ENCODE results near the gene OAS2.
A peak's percentile ranks its signal among the peaks of the same experiment; 100 is the strongest.

OAS2 gene

DNA sequence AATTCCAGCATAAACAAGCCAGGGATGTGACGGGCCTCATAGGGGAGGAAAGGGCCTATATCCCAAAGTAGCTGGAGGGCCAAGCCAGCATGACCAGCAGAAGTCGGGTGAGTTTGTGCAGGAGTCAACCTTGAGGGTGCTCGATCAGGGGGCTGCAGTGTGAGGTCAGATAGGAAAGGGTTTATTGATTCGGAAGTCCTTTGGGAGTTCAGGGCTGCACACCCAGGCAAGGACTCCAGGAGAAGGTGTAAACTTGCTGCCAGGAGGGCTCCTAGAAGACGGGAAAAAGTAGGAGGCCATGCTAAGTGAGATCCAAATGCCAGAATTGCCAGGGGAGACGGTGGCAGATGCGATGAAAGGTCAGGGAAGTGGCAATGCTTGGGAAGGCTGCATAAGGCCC, 3.4 kb upstream of the OAS2 start:
- no peaks in the 10 kb centered on the region for H3K36me3 ChIP-seq (ENCODE audit: low read length)
- no peaks in the 10 kb centered on the region for H3K79me2 ChIP-seq (ENCODE audit: insufficient read depth, low read length)
- no peaks in the 10 kb centered on the region for H3F3A ChIP-seq (ENCODE audit: insufficient read depth)
- no peaks in the 10 kb centered on the region for H3K9me2 ChIP-seq (replicated peaks; ENCODE audit: insufficient read depth, low read length)
- no peaks in the 10 kb centered on the region for H3K27me3 ChIP-seq (ENCODE audit: low read length)
- H2AFZ ChIP-seq (ENCODE audit: low read depth, low read length, severe bottlenecking), result no peak overlapping the region
- no peak overlapping the region for H3K4me3 ChIP-seq (ENCODE audit: insufficient read depth, low read length, poor library complexity, severe bottlenecking)
- no peaks in the 10 kb centered on the region for H3K9me3 ChIP-seq (ENCODE audit: insufficient read depth, low read length)
- no peaks in the 10 kb centered on the region for H4K20me1 ChIP-seq (ENCODE audit: low read depth, low read length)
- no peak overlapping the region for H3K9ac ChIP-seq (ENCODE audit: low read length)
- TF ChIP-seq, protein P1, sequence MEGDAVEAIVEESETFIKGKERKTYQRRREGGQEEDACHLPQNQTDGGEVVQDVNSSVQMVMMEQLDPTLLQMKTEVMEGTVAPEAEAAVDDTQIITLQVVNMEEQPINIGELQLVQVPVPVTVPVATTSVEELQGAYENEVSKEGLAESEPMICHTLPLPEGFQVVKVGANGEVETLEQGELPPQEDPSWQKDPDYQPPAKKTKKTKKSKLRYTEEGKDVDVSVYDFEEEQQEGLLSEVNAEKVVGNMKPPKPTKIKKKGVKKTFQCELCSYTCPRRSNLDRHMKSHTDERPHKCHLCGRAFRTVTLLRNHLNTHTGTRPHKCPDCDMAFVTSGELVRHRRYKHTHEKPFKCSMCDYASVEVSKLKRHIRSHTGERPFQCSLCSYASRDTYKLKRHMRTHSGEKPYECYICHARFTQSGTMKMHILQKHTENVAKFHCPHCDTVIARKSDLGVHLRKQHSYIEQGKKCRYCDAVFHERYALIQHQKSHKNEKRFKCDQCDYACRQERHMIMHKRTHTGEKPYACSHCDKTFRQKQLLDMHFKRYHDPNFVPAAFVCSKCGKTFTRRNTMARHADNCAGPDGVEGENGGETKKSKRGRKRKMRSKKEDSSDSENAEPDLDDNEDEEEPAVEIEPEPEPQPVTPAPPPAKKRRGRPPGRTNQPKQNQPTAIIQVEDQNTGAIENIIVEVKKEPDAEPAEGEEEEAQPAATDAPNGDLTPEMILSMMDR (IDR thresholded peaks at IDR 0.05; ENCODE audit: insufficient read depth, low read length, poor library complexity, severe bottlenecking), result no peak
- TF ChIP-seq EZH2phosphoT487 (conservative IDR thresholded peaks at IDR 0.05; ENCODE audit: low read length), result no peak
- no peak overlapping the region for H3K27ac ChIP-seq (ENCODE audit: low read depth, low read length)
- no peak overlapping the region for H3K4me2 ChIP-seq (ENCODE audit: low read depth, low read length, poor library complexity, severe bottlenecking)

DNA sequence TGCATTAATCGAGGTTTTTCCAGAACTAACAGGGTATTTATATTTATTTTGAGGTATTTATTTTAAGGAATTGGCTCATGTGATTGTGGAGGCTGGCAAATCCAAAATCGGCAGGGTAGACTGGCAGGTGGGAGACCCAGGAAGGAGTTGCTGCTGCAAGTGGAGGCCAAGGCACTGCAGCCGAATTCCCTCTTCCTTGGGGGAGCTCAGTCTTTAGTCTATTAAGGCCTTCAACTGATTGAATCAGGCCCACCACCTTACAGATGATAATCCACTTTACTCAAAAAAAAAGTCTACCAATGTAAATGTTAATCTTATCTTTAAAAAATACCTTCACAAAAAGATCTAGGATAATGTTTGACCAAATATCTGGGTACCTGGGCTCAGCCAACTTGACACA, 1.2 kb upstream of the OAS2 start:
- Histone ChIP-seq H4K20me1 (ENCODE audit: low read depth, low read length) (no peaks in the 10 kb centered on the region), H3K27me3 (ENCODE audit: low read length) (no peaks in the 10 kb centered on the region), H3F3A (ENCODE audit: insufficient read depth) (no peaks in the 10 kb centered on the region), H3K27ac (ENCODE audit: low read depth, low read length) (no peak overlapping the region), H3K9me3 (ENCODE audit: insufficient read depth, low read length) (no peaks in the 10 kb centered on the region), H3K9ac (ENCODE audit: low read length) (no peak overlapping the region), H3K79me2 (ENCODE audit: insufficient read depth, low read length) (no peaks in the 10 kb centered on the region), H3K36me3 (ENCODE audit: low read length) (no peaks in the 10 kb centered on the region), H3K9me2 (replicated peaks; ENCODE audit: insufficient read depth, low read length) (no peaks in the 10 kb centered on the region), H3K4me3 (ENCODE audit: insufficient read depth, low read length, poor library complexity, severe bottlenecking) (no peak overlapping the region), H2AFZ (ENCODE audit: low read depth, low read length, severe bottlenecking) (no peak overlapping the region), H3K4me2 (ENCODE audit: low read depth, low read length, poor library complexity, severe bottlenecking) (no peak overlapping the region)
- no peak for TF ChIP-seq EZH2phosphoT487 (conservative IDR thresholded peaks at IDR 0.05; ENCODE audit: low read length)
- TF ChIP-seq, protein P1 (IDR thresholded peaks at IDR 0.05; ENCODE audit: insufficient read depth, low read length, poor library complexity, severe bottlenecking), result no peak

DNA sequence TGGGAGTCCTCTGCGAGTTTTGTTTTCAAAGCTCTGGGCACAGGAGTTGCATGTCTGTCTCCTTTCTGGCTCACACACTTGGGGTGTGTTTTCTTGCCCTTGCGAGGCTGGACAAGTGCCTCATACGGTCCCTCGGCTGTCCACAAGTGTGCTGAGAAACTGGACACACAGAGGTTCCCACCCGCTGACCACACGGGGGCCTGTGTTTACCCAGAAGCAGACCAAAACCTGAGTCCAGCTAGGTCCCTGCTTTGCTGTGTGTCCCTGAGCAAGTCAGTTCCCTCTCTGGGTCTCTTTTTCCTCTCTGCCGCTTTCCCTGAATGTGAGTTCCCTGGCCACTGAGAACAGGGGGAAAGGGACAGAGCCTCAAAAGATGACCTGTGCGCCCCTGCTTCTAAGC, 678 bp upstream of the OAS2 start:
- Histone ChIP-seq H3K27ac (ENCODE audit: low read depth, low read length) (peak overlapping the region; percentile 65), H3K9me3 (ENCODE audit: insufficient read depth, low read length) (no peaks in the 10 kb centered on the region), H3K36me3 (ENCODE audit: low read length) (no peaks in the 10 kb centered on the region), H3F3A (ENCODE audit: insufficient read depth) (no peaks in the 10 kb centered on the region), H2AFZ (ENCODE audit: low read depth, low read length, severe bottlenecking) (peak overlapping the region; percentile 1), H4K20me1 (ENCODE audit: low read depth, low read length) (no peaks in the 10 kb centered on the region), H3K4me2 (ENCODE audit: low read depth, low read length, poor library complexity, severe bottlenecking) (peak overlapping the region; percentile 59), H3K9me2 (replicated peaks; ENCODE audit: insufficient read depth, low read length) (no peaks in the 10 kb centered on the region), H3K27me3 (ENCODE audit: low read length) (no peaks in the 10 kb centered on the region), H3K9ac (ENCODE audit: low read length) (peak overlapping the region; percentile 50), H3K79me2 (ENCODE audit: insufficient read depth, low read length) (no peaks in the 10 kb centered on the region), H3K4me3 (ENCODE audit: insufficient read depth, low read length, poor library complexity, severe bottlenecking) (no peak overlapping the region)
- TF ChIP-seq, protein P1 (IDR thresholded peaks at IDR 0.05; ENCODE audit: insufficient read depth, low read length, poor library complexity, severe bottlenecking), result no peak

Measured in SU-DHL-6 (cell line).